Hepatic stellate cell (primary cell): Measurements from ENCODE around the gene TSEN2.
"Not testable (repeated sequence)": the region's sequence is repeated elsewhere in the genome, so short reads cannot be mapped to it uniquely, and the experiment has no call there.

ENCODE experiments used
- DNase-seq: peaks from one replicate; pipeline ENCODE4 v3.0.0; 2011; ENCODE audit warnings: low spot score

TSEN2 gene

GRCh38 chr3:12503126-12503957 lies 19.1 kb downstream of the TSEN2 start:
- no peak for DNase-seq

DNA sequence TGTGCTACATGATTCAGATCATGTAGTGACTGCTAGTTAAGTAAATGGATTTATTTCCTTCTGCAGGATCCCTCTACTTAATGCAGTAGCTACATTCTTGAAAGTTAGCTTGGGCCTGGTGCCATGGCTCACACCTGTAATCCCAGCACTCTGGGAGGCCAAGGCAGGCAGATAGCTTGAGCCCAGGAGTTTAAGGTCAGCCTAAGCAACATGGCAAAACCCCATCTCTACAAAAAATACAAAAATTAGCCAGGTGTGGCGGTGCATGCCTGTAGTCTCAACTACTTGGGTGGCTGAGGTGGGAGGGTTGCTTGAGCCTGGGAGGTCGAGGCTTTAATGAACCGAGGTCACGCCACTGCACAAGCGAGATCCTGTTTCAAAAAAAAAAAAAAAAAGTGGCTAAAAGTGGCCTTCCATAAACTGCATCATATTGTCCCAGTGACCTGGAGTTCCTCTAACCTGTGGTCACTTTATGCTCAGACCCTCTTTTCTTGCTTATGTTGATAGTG lies 22.0 kb downstream of the TSEN2 start:
- no peak for DNase-seq

GRCh38 chr3:12507591-12508281 lies 23.5 kb downstream of the TSEN2 start:
- peak; percentile 26 for DNase-seq

- peak; percentile 90 for DNase-seq
These were observed 24.0 kb downstream of the TSEN2 start for GRCh38 chr3:12508291-12508700.

DNA sequence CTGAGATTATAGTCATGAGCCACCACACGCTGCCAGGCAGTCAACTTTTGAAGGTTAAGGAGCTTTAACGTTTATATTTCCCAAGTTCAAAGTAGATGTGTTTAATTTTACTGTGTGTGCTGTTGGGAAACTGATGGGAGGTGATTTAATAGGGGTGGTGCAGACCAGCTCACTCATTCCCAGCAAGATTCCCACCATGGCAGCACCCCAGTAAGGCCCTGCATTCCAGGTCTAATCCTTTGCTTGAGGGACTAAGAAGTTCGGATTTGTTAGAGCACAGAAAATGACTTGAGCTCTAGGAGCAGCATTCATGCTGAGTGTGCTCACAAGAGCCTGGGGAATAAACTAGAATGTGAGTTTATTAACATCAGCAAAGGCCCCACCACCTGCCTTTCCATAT lies 25.2 kb downstream of the TSEN2 start:
- no peak for DNase-seq

- no peak for DNase-seq
These were observed 28.3 kb downstream of the TSEN2 start for GRCh38 chr3:12512534-12513118.

GRCh38 chr3:12513694-12514446 lies 29.6 kb downstream of the TSEN2 start:
- DNase-seq: no peak

- DNase-seq: no peak
These were observed 31.4 kb downstream of the TSEN2 start for GRCh38 chr3:12515631-12516030.

- DNase-seq: no peak
These were observed 32.6 kb downstream of the TSEN2 start for GRCh38 chr3:12516873-12517272.

- no peak for DNase-seq
These were observed 34.2 kb downstream of the TSEN2 start for GRCh38 chr3:12518261-12519028.

DNA sequence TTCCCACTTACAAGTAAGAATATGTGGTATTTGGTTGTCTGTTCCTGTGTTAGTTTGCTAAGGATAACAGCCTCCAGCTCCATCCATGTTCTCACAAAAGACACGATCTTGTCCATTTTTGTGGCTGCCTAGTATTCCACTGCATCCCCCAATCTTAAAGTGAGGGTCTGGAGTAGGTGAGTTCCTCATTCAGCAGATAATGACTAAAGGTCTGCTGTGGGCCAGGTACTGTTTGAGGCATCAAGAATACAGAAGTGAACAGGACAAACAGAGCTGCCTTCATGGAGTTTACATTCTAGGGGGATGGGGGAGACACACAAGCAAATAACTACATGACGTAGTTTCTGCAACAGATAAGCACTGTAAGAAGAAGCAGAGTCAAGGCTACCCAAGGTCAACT lies 36.7 kb downstream of the TSEN2 start:
- no peak for DNase-seq

DNA sequence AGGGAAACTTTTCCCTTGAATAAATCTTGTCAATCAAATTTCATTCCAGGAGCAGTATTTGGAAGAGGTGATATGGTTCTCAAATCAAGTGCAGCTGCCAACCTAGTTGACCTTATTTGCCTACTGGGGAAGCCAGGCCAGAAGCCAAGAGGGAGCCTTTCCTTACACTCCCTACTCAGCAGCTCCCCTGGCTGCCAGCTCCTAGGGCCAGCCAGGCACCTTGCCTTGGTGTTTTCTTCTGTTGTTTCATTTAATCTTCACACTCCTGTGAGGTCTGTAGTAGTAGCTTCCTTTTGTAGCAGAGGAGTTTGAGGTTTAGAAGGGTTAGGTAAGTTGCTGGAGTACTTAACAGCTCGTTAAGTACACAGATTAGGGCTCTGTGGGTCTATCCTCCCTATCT lies 38.4 kb downstream of the TSEN2 start:
- no peak for DNase-seq

DNA sequence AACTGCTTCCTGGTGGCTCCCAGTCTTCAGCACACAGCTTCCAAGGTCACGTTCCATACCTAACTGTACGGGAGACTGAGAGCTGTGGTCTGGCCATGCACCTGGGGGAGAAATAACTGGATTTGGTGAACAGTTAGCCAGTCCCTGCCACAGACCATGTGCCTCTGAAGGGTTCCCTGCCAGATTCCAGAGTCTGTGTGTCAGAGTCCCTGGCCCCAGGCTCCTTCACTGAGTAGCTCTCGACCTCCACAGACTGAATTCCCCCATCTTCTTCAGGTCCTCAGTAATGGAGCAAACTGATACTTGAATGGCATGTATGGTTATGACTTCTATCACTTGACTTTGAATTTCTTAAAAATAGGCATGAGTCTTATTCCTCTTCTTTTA lies 43.5 kb downstream of the TSEN2 start:
- DNase-seq: no peak

- DNase-seq: no peak
These were observed 47.9 kb downstream of the TSEN2 start for GRCh38 chr3:12532182-12532581.

DNA sequence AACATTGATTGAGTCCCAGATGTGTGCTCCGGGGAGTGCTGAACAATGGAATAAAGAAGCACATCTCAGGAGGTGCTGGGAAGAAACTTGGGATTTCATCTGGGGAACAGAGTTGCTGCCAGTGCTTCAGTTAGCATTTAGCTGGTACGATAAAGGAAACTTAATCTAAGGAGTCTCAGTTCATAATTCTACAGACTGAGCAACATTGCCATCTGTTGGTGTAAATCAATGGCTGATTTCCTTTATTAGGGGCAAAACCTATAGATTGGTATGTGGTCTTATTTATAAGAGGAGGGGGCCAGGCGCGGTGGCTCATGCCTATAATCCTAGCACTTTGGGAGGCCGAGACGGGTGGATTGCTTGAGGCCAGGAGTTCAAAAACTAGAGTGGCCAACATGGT lies 52.1 kb downstream of the TSEN2 start:
- no peak for DNase-seq

DNA sequence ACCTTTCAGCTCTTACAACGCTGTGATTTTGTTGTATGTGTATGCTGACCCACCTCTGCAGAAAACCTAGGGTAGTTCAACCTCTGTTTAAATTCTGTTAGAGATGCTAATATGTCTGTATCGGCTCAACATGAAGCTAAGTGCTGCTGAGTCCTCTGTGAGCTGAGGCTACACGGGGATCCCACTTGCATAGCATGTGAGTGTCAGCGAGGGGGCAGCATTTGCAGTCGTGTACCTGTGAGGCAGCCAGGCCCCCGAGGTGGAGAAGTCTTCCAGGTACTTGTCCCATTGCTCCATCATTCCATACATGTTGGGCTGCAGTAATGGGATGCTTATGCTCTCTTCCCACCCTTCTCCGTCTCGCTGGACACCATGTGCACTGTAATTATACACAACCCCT lies 57.3 kb downstream of the TSEN2 start:
- DNase-seq: no peak

DNA sequence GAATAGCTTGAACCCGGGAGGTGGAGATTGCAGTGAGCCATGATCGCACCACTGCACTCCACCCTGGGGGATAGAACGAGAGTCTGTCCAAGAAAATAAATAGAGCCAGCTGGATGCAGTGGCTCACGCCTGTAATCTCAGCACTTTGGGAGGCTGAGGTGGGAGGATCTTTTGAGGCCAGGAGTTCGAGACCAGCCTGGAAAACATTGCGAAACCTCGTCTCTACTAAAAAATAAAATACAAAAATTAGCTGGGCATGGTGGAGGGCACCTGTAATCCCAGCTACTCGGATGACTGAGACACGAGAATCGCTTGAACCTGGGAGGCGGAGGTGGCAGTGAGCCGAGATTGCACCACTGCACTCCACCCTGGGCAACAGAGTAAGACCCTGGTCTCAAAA lies 59.2 kb downstream of the TSEN2 start:
- DNase-seq: not testable (repeated sequence)

DNA sequence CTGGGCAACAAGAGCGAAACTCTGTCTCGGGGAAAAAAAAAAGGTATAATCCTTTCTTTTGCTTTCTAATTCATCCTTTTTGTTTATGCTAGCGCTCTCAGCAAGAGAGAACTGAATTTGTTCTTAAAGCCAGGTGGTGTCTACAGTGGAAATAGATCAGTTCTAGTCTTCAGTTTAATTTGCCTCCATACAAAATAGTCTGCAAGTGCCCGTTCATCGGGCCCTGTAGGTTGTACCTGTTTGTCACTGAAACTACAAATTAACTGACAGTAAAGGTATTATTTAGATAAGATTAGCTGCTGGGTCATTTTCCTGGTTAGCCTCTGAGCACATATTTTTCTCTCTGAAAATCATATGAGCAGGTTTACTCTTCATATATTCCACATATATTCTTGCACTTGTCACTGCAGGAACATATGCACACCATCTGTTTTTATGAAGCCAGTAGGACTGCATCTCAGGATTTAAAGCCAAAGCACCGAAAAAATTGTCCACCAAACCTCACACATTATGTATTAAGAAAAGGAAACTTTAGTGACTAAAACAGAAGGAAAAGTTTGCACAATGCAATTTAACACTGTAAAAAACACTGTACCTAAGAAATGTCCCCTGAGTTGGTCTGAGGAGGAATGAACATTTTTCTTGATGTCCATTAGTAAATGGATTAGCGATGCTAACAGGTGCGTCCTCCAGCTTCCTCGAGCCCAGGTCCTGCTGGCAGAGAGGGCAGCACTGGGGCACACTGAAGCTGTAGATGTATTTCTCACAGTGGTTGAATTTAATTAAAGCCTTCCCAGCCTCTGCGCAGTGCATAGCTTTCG lies 60.6 kb downstream of the TSEN2 start:
- DNase-seq: no peak

DNA sequence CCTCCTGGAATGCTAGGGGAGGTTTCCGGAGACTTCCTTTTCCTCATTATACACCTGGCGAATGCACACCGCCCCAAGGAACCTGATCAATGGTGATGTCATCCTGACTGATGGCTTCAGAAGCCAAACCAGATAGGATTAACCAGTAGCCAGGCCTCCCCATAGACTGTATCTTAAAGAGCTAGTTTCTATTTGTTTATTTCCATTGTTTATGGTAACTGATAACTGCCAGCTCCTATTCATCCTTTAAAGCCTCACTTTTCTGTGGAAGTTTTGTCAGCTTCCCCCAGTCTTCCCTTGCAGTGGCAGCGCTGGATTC lies 61.2 kb downstream of the TSEN2 start, which contains the start of gene MKRN2OS:
Gene MKRN2OS, minus strand, starts transcription at position 27 of the 319 bp plus-strand sequence. CDS start 35 bp downstream, outside the sequence.
- no peak for DNase-seq

- DNase-seq: no peak
These were observed 65.9 kb downstream of the TSEN2 start for GRCh38 chr3:12549971-12550760.
